ENCODE results near the gene CLDN12.
A peak's percentile ranks its signal among the peaks of the same experiment; 100 is the strongest.
"Not testable (repeated sequence)": the region's sequence is repeated elsewhere in the genome, so short reads cannot be mapped to it uniquely, and the experiment has no call there.

CLDN12 gene

DNA sequence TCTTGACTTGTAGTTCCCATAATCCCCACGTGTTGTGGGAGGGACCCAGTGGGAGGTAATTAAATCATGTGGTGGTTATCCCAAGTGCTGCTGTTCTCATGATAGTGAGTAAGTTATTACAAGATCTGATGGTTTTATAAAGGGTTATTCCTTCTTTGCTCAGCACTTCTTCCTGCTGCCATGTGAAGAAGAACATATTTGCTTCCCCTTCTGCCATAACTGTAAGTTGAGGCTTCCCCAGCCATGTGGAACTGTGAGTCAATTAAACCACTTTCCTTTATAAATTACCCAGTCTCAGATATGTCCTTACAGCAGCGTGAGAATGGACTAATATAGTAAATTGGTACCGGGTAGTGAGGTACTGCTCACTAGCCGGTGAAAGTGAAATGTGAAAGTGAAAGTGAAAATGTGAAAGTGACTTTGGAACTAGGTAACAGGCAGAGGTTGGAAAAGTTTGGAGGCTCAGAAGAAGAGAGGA lies 59.9 kb downstream of the CLDN12 start:
- H3K27ac ChIP-seq (ENCODE audit: extremely low read depth, low read depth, low read length); H3K4me3 ChIP-seq (ENCODE audit: low read depth, low read length); H3K36me3 ChIP-seq (ENCODE audit: control insufficient read depth in 2 of 2, insufficient read depth in 1 of 2, low read length in 2 of 2); H3K9me3 ChIP-seq (ENCODE audit: control insufficient read depth, insufficient read depth, low read depth, low read length); POLR2A ChIA-PET; H3K4me1 ChIP-seq (ENCODE audit: control insufficient read depth, insufficient read depth, low read length); CTCF ChIA-PET: not testable (repeated sequence)
- peak; percentile 98 for TF ChIP-seq PRDM1 (tag by site-specific recombination; IDR thresholded peaks at IDR 0.05)

All from HEK293 (cell line).